ENCODE data around the gene PBRM1. TPM values are rescaled to one million over a fixed set of nuclear protein-coding genes. Genes with fewer than 3 reads are reported as not detected.

The PBRM1 gene
- total and polyA plus RNA-seq, 7 donors, result 8.4 to 94.2 (median 82.8) TPM

DNA sequence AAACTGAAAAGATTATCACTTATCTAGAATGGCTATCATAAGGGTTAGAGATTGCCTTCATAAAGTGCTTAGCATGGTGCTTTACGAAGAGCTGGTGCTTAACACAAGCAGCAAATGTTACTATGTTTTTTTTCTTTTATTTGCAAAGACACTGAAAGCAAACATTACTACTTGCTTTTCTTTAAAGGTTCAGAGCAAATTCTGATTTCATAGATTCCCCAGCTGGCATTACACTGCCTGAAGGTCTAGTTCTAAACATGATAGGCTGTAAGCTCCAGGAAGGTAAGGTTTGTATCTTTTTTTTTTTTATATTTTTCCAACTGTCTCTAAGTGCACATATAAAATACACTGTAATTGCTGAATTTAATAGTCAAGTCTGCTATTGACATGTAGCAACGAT, 77.4 kb downstream of the PBRM1 start:
- TF ChIP-seq EP300 (IDR thresholded peaks at IDR 0.05) (no peak), POLR2AphosphoS5 (IDR thresholded peaks at IDR 0.05) (no peak), CTCF (IDR thresholded peaks at IDR 0.05) (no peak), POLR2A (IDR thresholded peaks at IDR 0.05) (no peak)

DNA sequence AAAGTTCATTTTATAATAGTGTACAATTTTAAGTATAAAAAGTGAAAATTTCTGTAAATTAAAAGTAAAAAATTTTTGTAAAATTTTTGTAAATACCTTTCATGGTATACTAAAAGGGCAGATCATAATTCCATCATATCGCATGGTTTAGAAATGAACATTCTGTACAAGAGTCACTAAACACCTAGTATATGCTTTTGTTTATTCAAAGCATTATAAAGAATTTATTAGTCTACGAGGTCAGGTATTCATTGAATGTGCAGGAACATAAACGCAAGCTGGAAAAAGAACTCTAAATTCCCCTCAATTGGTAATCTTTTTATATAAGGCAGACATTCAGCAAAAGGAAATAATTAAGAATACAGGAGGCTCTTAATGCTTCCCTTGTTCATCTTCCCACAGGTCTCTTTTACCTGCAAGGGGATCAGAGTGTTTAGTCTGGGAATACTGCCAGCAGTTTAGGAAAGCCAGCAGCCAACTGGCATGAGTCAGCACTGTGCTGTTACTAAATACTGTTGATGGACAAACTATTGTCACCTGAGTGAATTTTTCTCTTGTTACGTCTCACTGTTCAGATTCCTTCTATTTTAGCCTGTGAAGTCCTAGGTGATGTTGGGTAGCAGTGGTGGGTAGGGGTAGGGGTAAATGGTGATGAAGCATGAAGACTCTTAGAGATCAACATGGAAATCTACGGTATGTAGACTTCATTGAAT, 79.2 kb downstream of the PBRM1 start:
- peaks cover 7 to 72% (median 15%) of the 10 kb centered on the region in 4 donors for H3K36me3 ChIP-seq
- intact Hi-C loops (cut with DNase I), result no loop called here
- TF ChIP-seq EP300 (IDR thresholded peaks at IDR 0.05) (no peak), CTCF (IDR thresholded peaks at IDR 0.05) (no peak), POLR2A (IDR thresholded peaks at IDR 0.05) (no peak), POLR2AphosphoS5 (IDR thresholded peaks at IDR 0.05) (no peak)
- H3K4me3 ChIP-seq, result no peak overlapping the region
- peaks cover 0 to 16% (median 15%) of the 10 kb centered on the region in 4 donors for H3K4me1 ChIP-seq
- no peaks in the 10 kb centered on the region for H3K27me3 ChIP-seq
- 37 to 75% methylated on average over 5 of the region's 5 CpGs for WGBS, 2 donors
- H3K27ac ChIP-seq, result peak overlapping the region in 1 of 4 donors; percentile 13
- H3K9me3 ChIP-seq, result no peaks in the 10 kb centered on the region
- DNase-seq, result no peak

More for the DNA sequence above, 77.4 kb downstream of the PBRM1 start:
- 29 to 74% methylated on average over 2 of the region's 2 CpGs for WGBS, 2 donors
- Histone ChIP-seq H3K27me3 (no peaks in the 10 kb centered on the region), H3K27ac (no peak overlapping the region), H3K9me3 (no peaks in the 10 kb centered on the region), H3K36me3 (peaks cover 0 to 68% (median 12%) of the 10 kb centered on the region in 4 donors), H3K4me1 (peaks cover 0 to 16% (median 15%) of the 10 kb centered on the region in 4 donors), H3K4me3 (no peak overlapping the region)
- no peak for DNase-seq
- intact Hi-C loops (cut with DNase I), result no loop called here

GRCh38 chr3:52600258-52600657, 85.5 kb downstream of the PBRM1 start:
- no peaks in the 10 kb centered on the region for H3K9me3 ChIP-seq
- peaks cover 6 to 53% (median 16%) of the 10 kb centered on the region in 4 donors for H3K36me3 ChIP-seq
- no peak for DNase-seq
- no peaks in the 10 kb centered on the region for H3K4me1 ChIP-seq
- intact Hi-C loops (cut with DNase I), result no loop called here
- TF ChIP-seq POLR2A (IDR thresholded peaks at IDR 0.05), result no peak
- no peaks in the 10 kb centered on the region for H3K27me3 ChIP-seq
- H3K27ac ChIP-seq, result no peak overlapping the region
- no peak overlapping the region for H3K4me3 ChIP-seq

- TF ChIP-seq CTCF (IDR thresholded peaks at IDR 0.05), result no peak
- TF ChIP-seq POLR2A (IDR thresholded peaks at IDR 0.05), result no peak
- no peak for TF ChIP-seq EP300 (IDR thresholded peaks at IDR 0.05)
- no peak for TF ChIP-seq POLR2AphosphoS5 (IDR thresholded peaks at IDR 0.05)
- Histone ChIP-seq H3K4me3 (no peak overlapping the region), H3K27ac (no peak overlapping the region), H3K36me3 (peaks cover 2 to 25% (median 6%) of the 10 kb centered on the region in 4 donors), H3K9me3 (no peaks in the 10 kb centered on the region), H3K27me3 (no peaks in the 10 kb centered on the region), H3K4me1 (no peaks in the 10 kb centered on the region)
- DNase-seq, result no peak
- intact Hi-C loops (cut with DNase I), result no loop called here
- WGBS, 2 donors, result 90 to 97% methylated on average over 4 of the region's 4 CpGs
Measured at GRCh38 chr3:52596658-52597265, 89.0 kb downstream of the PBRM1 start.

- intact Hi-C loops (cut with DNase I), result no loop called here
- Histone ChIP-seq H3K4me1 (no peaks in the 10 kb centered on the region), H3K4me3 (no peak overlapping the region), H3K9me3 (no peaks in the 10 kb centered on the region), H3K36me3 (peaks cover 0 to 15% (median 9%) of the 10 kb centered on the region in 4 donors), H3K27me3 (no peaks in the 10 kb centered on the region), H3K27ac (no peak overlapping the region)
- WGBS, 2 donors, result 85 to 94% methylated on average over 1 of the region's 1 CpG
- DNase-seq, result no peak
- TF ChIP-seq POLR2AphosphoS5 (IDR thresholded peaks at IDR 0.05), result no peak
- no peak for TF ChIP-seq EP300 (IDR thresholded peaks at IDR 0.05)
- TF ChIP-seq POLR2A (IDR thresholded peaks at IDR 0.05), result no peak
- no peak for TF ChIP-seq CTCF (IDR thresholded peaks at IDR 0.05)
Measured at GRCh38 chr3:52593103-52593502, 92.6 kb downstream of the PBRM1 start.
